Adrenal gland (tissue), 12 donors: ENCODE measurements around the gene ZNHIT1. TPM values are rescaled to one million over a fixed set of nuclear protein-coding genes. Genes with fewer than 3 reads are reported as not detected.

ENCODE experiments used
- DNase-seq, 7 donors: peaks; one replicate each; pipeline ENCODE4 v3.0.0-alpha.2; 2019 to 2020
- H3K27ac ChIP-seq, 5 donors: fragments of 200-600 bp; sonication (generic) in 4 of 5; 1 replicate in 3 of 5; 2 replicates in 2 of 5; pipeline versions ENCODE4 v1.5.1 to v1.8.0; 2016 to 2020; ENCODE audit warnings: mild to moderate bottlenecking in 1 of 5
- H3K27me3 ChIP-seq: fragments of 200-600 bp; 2 replicates; pipeline ENCODE4 v1.8.0; 2021
- H3K36me3 ChIP-seq, 2 donors: fragments of 200-600 bp; replicated peaks in 1 of 2; 1 replicate in 1 of 2; 2 replicates in 1 of 2; pipeline versions ENCODE4 v1.5.1 to v1.8.0; 2018 to 2022
- H3K4me1 ChIP-seq, 2 donors: fragments of 200-600 bp; replicated peaks in 1 of 2; 1 replicate in 1 of 2; 2 replicates in 1 of 2; pipeline versions ENCODE4 v1.5.1 to v1.8.0; 2018 to 2021
- H3K4me3 ChIP-seq, 4 donors: fragments of 200-600 bp; sonication (generic) in 3 of 4; one replicate each; pipeline ENCODE4 v1.5.1; 2016 to 2018
- H3K9me3 ChIP-seq, 3 donors: fragments of 200-600 bp; sonication (generic) in 1 of 3; replicated peaks in 1 of 3; 1 replicate in 2 of 3; 2 replicates in 1 of 3; pipeline versions ENCODE4 v1.5.1 to v1.8.0; 2016 to 2021
- POLR2A ChIP-seq, 2 donors: fragments of 450-650 bp; IDR thresholded peaks; one replicate each; pipeline ENCODE4 v1.6.1; 2017; ENCODE audit warnings: antibody characterized with exemption in 2 of 2, mild to moderate bottlenecking in 2 of 2, moderate library complexity in 1 of 2
- WGBS, 4 donors: extraction: QIAGEN DNeasy Blood & Tissue Kit in 2 of 4; methylation state at CpG; one replicate each; pipeline versions ENCODE4 v1.1.5 to v1.1.7; 2013 to 2017; 5-methylcytosine and 5-hydroxymethylcytosine counted together
- intact Hi-C, 2 donors: fragments of 100-400 bp; cut with DNase I; formaldehyde crosslinking; loops; one replicate each; pipeline versions ENCODE4 v1.14.1 to v1.15.0; 2022 to 2023
- polyA plus RNA-seq, 3 donors: library from polyadenylated mRNA; stranded (reverse); fragments of 200-250 nt in 2 of 3; fragments of 350-450 nt in 1 of 3; fragmentation: Illumina TruSeq in 1 of 3; extraction: RNeasy Lipid Tissue Mini Kit (QIAGEN cat#74804) in 1 of 3; gene quantifications; one replicate each; pipeline ENCODE4 v1.2.3, GENCODE V29; 2013 to 2014
- total RNA-seq, 9 donors: library from RNA; depleted of rRNA in 4 of 9; stranded (reverse); fragments of >200 nt in 4 of 9; fragments of 120-200 nt in 1 of 9; fragmentation: NEBNext Ultra II Directional in 1 of 9; extraction: Animal tissue kit (Norgen Biotek cat#: 25700) in 1 of 9; gene quantifications; one replicate each; pipeline versions ENCODE4 v1.1.0 to v1.2.4, GENCODE V29; 2013 to 2023
- TF ChIP-seq, protein P1 (sequence below), 6 experiments: fragments of 450-650 bp in 4 of 6; fragments of 200-600 bp in 2 of 6; sonication (generic) in 1 of 6; IDR thresholded peaks; 1 replicate in 5 of 6; 2 replicates in 1 of 6; pipeline versions ENCODE4 v1.5.1 to v1.8.0; 2016 to 2021; ENCODE audit warnings: antibody characterized with exemption in 6 of 6, mild to moderate bottlenecking in 2 of 6, moderate library complexity in 1 of 6
- donor health status: healthy with polysubstance abuse.
- donor health status: Bipolar disorder and iron deficiency.
- donor health status: DM: yes; HTN: yes; CAD: no.
- donor health status: DM: no; HTN: no; CAD: no.
- donor health status: DM: no; HTN: no; CAD: no.
- donor health status: DM: yes; HTN: yes; CAD: no.

Gene ZNHIT1
- total and polyA plus RNA-seq, 12 donors: 34.7 to 228 (median 104) TPM

DNA sequence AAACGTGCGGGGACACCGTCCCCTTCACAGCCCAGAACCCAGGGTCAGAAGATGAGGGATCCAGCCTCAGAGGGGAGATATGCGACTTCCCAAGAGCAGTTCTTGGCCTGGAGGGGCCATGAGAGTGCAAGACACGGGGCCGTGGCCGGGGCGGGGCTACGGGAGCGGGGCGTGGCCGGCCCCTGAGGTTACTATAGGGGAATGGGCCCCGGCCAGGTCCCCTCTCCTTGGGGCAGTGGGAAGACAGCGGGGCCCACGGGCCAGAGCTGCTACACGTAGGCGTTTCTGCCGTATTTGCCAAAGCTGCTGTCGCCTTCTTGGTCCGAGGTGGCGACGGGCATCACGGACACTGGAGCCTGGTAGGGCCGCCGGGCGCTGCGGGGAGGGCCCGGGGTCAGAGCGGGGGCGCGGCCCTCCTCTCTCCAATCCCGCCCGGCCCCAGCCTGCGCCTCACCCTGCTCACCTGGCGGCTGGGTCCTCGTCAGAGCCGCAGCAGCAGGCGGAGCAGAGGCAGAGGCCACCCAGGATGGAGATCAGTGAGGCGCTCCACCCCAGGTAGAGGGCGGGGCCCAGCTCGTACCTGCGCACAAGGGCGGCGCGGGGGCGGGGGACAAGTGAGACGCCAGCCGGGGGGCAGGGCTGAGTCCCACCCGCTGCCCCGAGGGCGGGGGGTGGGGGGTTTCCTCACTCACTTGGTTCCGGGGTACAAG, 14.3 kb downstream of the ZNHIT1 start:
- Histone ChIP-seq H3K9me3 (no peaks in the 10 kb centered on the region), H3K27ac (peak overlapping the region in 1 of 5 donors; percentile 29), H3K4me3 (peak overlapping the region in 1 of 4 donors; percentile 42), H3K27me3 (no peaks in the 10 kb centered on the region), H3K36me3 (peaks cover 0 to 12% of the 10 kb centered on the region in 2 donors), H3K4me1 (peaks cover 0 to 12% of the 10 kb centered on the region in 2 donors)
- WGBS, 4 donors: 25 to 55% (median 41%) methylated on average over 3 to 52 of the region's 52 CpGs
- intact Hi-C loops: loop anchor here in 1 of 2 donors (5.0 kb wide), 1 partner anchor 50 kb away; the partner anchor contains the start of gene NAT16
- peak in 1 of 7 donors; percentile 11 for DNase-seq
- TF ChIP-seq, protein P1, sequence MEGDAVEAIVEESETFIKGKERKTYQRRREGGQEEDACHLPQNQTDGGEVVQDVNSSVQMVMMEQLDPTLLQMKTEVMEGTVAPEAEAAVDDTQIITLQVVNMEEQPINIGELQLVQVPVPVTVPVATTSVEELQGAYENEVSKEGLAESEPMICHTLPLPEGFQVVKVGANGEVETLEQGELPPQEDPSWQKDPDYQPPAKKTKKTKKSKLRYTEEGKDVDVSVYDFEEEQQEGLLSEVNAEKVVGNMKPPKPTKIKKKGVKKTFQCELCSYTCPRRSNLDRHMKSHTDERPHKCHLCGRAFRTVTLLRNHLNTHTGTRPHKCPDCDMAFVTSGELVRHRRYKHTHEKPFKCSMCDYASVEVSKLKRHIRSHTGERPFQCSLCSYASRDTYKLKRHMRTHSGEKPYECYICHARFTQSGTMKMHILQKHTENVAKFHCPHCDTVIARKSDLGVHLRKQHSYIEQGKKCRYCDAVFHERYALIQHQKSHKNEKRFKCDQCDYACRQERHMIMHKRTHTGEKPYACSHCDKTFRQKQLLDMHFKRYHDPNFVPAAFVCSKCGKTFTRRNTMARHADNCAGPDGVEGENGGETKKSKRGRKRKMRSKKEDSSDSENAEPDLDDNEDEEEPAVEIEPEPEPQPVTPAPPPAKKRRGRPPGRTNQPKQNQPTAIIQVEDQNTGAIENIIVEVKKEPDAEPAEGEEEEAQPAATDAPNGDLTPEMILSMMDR (IDR thresholded peaks at IDR 0.05): no peak
- no peak for TF ChIP-seq POLR2A (IDR thresholded peaks at IDR 0.05)

DNA sequence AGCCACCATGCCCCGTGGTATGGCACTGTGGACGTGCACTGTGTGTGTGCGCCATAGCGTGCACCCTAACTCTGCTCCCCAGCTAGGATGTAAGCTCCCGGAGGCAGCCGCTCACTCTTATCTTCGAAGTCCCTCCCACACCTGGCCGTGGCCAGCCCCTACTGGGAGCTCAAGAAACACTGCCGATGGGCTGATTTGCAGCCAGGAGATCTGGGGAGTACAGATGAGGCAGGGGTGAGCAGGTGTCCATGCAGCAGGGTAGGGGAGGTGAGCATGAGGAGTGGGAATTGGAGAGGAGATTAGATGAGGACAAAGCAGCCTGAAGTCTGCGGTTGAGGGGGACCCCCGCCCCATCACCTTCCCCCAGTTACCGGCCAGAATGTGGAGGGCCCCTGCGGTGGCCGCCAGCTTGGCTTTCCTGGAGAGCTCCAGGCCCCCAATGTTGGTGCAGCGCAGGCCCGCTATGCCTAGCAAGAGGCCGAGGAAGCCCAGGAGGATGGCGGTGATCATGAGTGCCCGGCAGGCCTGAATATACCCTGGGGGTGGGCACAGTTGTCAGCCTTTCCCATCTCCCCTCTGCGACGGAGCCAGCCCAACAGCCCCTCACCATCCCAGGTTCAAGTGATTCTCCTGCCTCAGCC, 16.1 kb downstream of the ZNHIT1 start:
- no peak for DNase-seq
- 87 to 93% (median 89%) methylated on average over 7 to 21 of the region's 21 CpGs for WGBS, 4 donors
- Histone ChIP-seq H3K36me3 (peaks cover 0 to 9% of the 10 kb centered on the region in 2 donors), H3K27ac (no peak overlapping the region), H3K4me1 (peaks cover 6 to 20% of the 10 kb centered on the region in 2 donors), H3K4me3 (no peak overlapping the region), H3K27me3 (no peaks in the 10 kb centered on the region), H3K9me3 (no peaks in the 10 kb centered on the region)
- intact Hi-C loops: loop anchor here in 1 of 2 donors (5.0 kb wide), 1 partner anchor 52 kb away; the partner anchor contains the start of gene NAT16
- no peak for TF ChIP-seq POLR2A (IDR thresholded peaks at IDR 0.05)
- TF ChIP-seq, protein P1 (IDR thresholded peaks at IDR 0.05): no peak

DNA sequence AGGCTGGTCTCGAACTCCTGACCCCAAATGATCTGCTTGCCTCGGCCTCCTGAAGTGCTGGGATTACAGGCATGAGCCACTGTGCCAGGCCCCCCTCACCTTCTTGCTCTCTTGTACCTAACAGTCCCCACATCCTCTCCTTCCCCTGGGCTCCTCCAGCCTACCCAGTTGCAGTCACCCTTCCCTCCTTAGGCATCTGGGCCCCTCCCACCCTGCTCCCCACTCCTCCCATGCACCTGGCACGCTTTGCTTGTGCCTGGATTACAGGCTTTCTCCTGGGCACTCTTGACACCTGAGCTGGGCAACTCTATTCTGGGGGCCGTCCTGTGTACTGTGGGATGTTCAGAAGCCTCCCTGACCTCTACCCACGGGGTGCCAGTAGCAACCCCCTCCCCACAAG, 16.7 kb downstream of the ZNHIT1 start:
- Histone ChIP-seq H3K36me3 (peaks cover 0 to 15% of the 10 kb centered on the region in 2 donors), H3K9me3 (no peaks in the 10 kb centered on the region), H3K27me3 (no peaks in the 10 kb centered on the region), H3K4me1 (peaks cover 12 to 26% of the 10 kb centered on the region in 2 donors), H3K27ac (no peak overlapping the region), H3K4me3 (no peak overlapping the region)
- no peak for TF ChIP-seq POLR2A (IDR thresholded peaks at IDR 0.05)
- TF ChIP-seq, protein P1 (IDR thresholded peaks at IDR 0.05): no peak
- WGBS, 4 donors: 81 to 91% (median 88%) methylated on average over 3 to 5 of the region's 5 CpGs
- intact Hi-C loops: loop anchor here in 1 of 2 donors (5.0 kb wide), 1 partner anchor 52 kb away; the partner anchor contains the start of gene NAT16
- no peak for DNase-seq

DNA sequence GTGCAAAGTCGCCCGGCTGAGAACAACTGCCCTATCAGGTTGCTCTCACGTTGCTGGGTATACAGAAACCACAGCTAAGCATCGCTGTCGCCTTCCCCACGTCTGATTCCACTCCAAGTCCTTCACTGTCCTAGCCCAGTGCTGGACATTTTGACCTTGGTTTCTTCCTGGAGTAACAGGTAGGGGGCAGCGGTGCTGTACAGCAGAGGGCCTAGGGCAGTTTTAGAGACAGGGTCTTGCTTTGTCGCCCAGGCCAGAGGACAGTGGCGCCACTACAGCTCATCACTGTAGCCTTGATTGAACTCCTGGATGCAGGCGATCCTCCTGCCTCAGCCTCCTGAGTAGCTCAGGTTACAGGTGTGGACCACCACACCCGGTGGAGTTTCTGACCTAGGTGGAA, 17.1 kb downstream of the ZNHIT1 start:
- H3K27me3 ChIP-seq: no peaks in the 10 kb centered on the region
- WGBS, 4 donors: 49 to 70% (median 67%) methylated on average over 4 to 11 of the region's 11 CpGs
- no peak overlapping the region for H3K27ac ChIP-seq
- H3K4me3 ChIP-seq: no peak overlapping the region
- no peaks in the 10 kb centered on the region for H3K9me3 ChIP-seq
- TF ChIP-seq POLR2A (IDR thresholded peaks at IDR 0.05): no peak
- TF ChIP-seq, protein P1 (IDR thresholded peaks at IDR 0.05): peak in 1 of 6 experiments; percentile 19
- H3K4me1 ChIP-seq: peaks cover 16 to 30% of the 10 kb centered on the region in 2 donors
- intact Hi-C loops: no loop called here
- peaks cover 0 to 19% of the 10 kb centered on the region in 2 donors for H3K36me3 ChIP-seq
- no peak for DNase-seq
